GM19035 (cell line): ENCODE data around the gene SRGAP2C.
"Not testable (repeated sequence)": the region's sequence is repeated elsewhere in the genome, so short reads cannot be mapped to it uniquely, and the experiment has no call there.

ENCODE experiments used
- ATAC-seq: cut with Tn5 transposase; IDR thresholded peaks from one replicate; pipeline ENCODE4 v1.9.1; 2021; ENCODE audit not compliant: unreplicated experiment

The SRGAP2C gene

DNA sequence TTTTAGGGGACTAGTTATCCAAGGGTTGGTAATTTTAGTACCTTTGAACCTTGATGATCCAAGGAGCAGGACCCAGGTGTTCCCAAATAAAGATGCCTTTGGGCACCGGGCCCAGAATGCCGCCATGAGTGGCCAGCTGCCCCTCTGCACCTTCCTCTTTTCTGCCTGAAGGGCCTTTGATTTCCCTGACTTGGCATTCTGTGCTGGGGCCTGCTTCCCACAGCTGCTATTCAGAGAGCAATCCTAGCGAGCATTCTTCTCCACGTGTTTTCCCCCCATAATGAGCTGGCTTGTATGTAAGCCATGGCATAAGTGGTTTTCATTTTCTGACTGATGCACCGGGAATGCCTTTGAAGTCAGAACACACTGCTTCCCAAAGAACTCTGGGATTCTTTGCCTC, 184.1 kb downstream of the SRGAP2C start:
- not testable (repeated sequence) for ATAC-seq

- ATAC-seq: not testable (repeated sequence)
These were observed 185.2 kb downstream of the SRGAP2C start for GRCh38 chr1:121369959-121370358.

- not testable (repeated sequence) for ATAC-seq
These were observed 190.1 kb downstream of the SRGAP2C start for GRCh38 chr1:121374851-121375367.

DNA sequence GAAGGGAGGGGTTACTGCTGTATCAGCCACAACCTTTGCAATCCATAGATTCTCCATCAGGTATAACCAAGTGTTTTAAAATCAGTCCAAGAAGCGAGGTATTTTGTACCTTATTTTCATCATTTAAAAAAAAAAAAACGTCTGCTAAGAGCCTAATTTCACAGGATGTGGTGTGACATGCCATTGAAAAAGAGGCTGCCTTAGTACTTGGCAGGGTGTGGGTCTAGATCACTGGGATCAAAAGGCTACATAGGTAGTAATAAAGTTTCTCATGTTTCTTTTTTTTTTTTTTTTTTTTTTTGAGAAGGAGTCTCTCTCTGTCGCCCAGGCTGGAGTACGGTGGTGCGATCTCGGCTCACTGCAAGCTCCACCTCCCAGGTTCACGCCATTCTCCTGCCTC, 192.2 kb downstream of the SRGAP2C start:
- ATAC-seq: not testable (repeated sequence)

- ATAC-seq: not testable (repeated sequence)
These were observed 194.0 kb downstream of the SRGAP2C start for GRCh38 chr1:121378757-121379156.

DNA sequence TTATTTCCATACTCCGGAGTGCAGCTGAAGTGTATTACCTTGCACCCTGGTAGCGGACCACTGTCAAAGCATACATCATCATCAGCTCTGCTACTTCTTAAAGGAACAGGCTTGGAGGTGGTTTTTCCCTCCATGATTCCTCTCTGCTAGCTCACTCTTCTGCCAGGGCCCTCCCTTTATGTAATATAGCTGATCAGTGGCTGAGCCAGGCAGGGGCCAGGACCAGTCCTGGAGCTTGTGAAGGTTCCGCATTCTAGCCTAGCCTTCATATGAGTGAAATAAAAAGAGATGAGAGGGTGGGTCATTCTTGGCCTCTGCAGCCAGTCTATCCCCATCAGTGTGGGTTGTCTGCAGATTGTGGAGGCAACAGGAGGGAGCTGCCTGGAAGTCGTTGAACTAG, 200.0 kb downstream of the SRGAP2C start:
- not testable (repeated sequence) for ATAC-seq

DNA sequence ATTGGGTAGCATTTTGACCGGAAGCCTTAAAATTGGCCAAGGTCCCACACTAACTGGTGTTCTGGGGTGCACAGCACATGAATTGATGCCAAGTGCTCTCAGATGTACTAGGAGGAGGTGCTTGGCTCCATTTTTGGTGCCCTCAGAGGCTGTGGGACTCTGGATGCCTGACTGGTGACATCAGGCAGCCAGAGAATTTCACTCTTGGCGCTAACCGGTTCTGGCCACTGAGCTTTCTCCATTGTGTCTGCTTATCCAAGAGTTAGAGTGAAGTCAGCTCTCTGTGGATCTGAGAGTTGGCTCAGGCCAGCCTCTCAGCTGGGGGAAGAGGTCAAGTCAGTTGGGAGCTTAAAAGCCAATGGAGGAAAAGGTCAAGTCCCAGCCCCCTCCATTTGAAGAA, 200.4 kb downstream of the SRGAP2C start:
- ATAC-seq: not testable (repeated sequence)

GRCh38 chr1:121385563-121386288, 201.0 kb downstream of the SRGAP2C start:
- not testable (repeated sequence) for ATAC-seq

GRCh38 chr1:121386319-121386948, 201.7 kb downstream of the SRGAP2C start:
- ATAC-seq: not testable (repeated sequence)

- ATAC-seq: not testable (repeated sequence)
These were observed 205.3 kb downstream of the SRGAP2C start for GRCh38 chr1:121389895-121390560.

DNA sequence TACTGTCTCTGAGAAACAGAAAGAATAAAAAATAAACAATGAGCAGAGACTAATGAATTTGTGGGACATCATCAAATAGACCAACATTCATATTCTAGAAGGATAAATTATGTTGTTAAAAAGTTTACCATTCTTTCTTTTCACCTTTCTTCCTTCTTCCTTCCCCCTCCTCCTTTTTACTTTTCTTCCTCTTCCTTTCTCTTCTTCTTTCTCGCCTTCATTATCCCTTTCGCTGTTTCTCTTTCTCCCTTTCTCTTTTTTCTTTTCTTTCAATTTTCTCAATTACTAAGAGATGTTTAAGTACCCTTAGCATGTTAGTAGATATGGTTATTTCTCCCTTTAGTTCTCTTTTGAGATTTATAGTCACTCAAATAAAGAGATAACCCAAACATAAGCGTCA, 207.4 kb downstream of the SRGAP2C start:
- not testable (repeated sequence) for ATAC-seq

DNA sequence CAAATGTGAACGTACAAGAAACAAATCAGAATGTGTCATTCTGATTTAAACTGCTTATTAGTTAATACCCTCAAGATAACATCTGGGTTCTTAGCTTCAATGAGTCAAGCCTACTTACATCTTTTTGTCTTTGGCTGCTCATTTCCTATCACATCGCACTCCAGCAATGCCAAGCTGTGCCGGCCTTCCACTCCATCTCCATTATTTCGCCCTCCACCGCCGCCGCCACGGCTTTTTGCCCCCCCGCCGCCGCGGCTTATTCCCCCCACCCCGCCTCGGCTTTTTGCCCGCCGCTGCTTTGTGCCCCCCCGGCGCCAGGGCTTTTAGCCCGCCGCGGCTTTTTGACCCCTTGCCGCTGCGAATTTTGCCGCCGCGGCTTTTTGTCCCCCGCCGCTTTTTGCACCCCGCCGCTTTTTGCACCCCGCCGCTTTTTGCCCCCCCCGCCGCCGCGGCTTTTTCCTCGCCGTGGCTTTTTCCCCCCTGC, 211.0 kb downstream of the SRGAP2C start:
- not testable (repeated sequence) for ATAC-seq

DNA sequence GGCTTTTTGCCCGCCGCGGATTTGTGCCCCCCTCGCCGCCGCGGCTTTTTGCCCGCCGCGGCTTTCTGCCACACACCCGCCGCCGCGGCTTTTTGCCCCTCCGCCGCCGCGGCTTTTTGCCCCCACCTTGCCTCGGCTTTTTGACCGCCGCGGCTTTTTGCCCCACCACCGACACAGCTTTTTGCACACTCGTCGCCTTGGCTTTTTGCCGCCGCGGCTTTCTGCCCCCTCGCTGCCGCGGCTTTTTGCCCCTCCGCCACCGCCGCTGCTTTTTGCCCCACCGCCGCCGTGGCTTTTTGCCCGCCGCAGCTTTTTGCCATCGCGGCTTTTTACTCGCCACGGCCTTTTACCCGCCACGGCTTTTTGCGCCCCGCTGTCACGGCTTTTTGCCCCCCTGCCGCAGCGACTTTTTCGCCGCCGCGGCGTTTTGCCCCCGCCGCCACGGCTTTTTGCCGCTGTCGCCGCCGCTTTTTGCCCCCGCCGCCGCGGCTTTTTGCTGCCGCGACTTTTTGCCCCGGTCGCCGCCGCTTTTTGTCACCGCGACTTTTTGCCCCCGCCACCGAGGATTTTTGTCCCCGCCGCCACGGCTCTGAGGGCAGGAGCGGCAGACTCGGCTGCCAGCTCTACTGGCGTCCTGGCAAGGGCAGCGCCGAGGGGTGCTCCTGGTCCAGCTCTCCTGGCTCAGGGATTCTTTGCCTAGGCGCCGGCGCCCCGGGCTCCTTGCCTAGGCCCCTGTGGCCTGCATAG, 211.7 kb downstream of the SRGAP2C start:
- ATAC-seq: not testable (repeated sequence)

DNA sequence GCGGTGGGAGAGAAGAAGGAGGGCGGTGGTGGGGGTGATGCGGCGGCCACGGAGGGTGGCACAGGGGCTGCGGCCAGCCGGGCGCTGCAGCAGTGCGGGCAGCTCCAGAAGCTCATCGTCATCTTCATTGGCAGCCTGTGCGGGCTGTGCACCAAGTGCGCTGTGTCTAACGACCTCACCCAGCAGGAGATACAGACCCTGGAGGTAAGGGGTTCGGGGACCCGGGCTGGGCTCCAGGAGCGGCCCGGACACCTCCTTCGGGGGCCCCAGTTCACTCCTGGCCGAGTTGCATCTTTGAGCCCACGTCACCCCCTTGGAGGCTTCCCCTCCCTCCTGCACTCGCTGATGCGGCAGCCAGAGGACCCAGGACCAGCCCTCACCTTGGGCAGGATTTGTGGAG, 212.3 kb downstream of the SRGAP2C start:
- ATAC-seq: not testable (repeated sequence)

DNA sequence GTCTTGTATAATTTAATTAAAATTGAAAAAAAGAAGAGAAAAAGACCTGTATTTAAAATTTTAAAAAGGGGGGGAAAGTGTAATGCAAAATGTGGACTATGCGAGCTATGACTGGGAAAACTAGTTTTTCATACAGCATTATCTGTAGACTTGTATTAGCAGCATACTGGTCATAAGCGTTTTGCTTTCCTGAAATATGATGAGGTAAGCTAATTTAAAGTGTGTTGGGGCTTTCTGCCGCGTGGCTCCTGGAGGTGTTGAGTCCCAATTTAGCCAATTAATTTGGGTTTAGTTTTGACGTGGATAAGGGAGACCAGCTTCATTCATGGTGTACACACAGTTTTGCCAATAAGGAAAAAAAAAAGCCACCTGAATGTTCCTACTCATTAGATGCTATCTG, 214.4 kb downstream of the SRGAP2C start:
- ATAC-seq: not testable (repeated sequence)

DNA sequence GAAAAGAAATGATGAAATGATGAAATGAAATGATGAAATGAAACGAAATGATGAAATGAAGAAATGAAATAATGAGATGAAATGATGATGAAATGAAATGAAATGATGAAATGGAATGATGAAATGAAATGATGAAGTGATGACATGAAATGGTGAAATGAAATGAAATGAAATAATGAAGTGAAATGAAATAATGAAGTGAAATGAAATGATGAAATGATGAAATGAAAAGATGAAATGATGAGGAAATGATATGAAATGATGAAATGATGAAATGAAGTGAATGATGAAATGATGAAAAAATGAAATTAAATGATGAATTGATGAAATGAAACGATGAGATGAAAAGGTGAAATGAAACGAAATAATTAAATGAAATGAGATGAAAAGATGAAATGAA, 215.3 kb downstream of the SRGAP2C start:
- not testable (repeated sequence) for ATAC-seq

DNA sequence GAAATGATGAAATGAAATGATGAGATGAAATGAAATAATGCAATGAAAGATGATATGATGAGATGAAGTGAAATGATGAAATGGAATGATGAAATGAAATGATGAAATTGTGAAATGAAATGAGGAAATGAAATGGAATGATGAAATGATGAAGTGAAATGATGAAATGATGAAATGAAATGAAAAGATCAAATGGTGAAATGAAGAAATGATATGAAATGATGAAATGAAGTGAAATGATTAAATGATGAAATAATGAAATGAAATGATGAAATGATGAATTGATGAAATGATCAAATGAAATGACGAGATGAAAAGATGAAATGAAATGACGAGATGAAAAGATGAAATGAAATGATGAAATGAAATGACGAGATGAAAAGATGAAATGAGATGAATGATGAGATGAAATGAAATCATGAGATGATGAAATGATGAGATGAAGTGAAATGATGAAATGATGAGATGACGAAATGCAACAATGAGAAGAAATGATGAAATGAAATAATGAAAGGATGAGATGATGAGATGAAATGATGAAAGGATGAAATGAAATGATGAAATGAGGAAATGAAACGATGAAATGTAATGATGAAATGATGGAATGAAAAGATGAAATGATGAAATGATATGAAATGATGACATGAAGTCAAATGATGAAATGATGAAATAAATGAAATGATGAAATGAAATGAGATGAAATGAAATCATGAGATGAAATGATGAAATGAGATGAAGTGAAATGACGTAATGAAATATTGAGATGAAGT, 216.0 kb downstream of the SRGAP2C start:
- ATAC-seq: not testable (repeated sequence)

- ATAC-seq: not testable (repeated sequence)
These were observed 216.7 kb downstream of the SRGAP2C start for GRCh38 chr1:121401375-121401955.

- ATAC-seq: not testable (repeated sequence)
These were observed 218.5 kb downstream of the SRGAP2C start for GRCh38 chr1:121403254-121403653.

DNA sequence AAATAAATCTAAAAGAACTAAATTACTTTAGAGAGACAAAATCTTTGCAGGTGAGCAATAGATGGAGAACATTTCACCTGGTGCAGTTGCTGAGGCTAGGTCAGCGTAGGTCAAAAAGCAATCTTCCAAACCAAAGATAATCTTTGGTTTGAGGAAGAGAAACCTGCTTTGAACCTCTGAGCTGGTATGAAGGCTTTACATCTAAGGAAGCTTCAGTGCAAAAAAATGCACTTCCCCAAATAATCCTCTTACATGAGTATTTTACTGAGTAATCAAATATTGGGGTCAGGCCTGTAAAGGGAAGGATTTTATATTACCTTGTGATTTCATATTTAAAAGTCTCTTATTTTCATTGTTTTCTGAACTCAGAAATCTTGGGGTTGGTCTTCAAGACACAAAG, 223.6 kb downstream of the SRGAP2C start:
- no peak for ATAC-seq
